K562 (cell line): ENCODE results near the gene F12. TPM values are rescaled to one million over a fixed set of nuclear protein-coding genes. Genes with fewer than 3 reads are reported as not detected.
A peak's percentile ranks its signal among the peaks of the same experiment; 100 is the strongest.

Experiments
- ATAC-seq: fragments of 200-7000 bp; cut with Tn5 transposase; 3 replicates; pipeline ENCODE4 v1.9.1; 2020; ENCODE audit warnings: moderate library complexity
- BruUV-seq: library from RNA; stranded (reverse); fragments of 400-500 nt; replicated peaks from 2 replicates; lab custom pipeline; 2021; lab: Mats Ljungman, UMichigan
- CTCF ChIA-PET: fragments of 300-600 bp; formaldehyde crosslinking; extraction: SDS; loops from one replicate; lab custom pipeline; 2021; ENCODE audit warnings: low intra/inter-chr PET ratio; lab: Yijun Ruan, JAX
- POLR2A ChIA-PET: fragments of 300-600, 350-650 bp; sonication (Branson Sonifier 250); formaldehyde crosslinking; extraction: SDS; loops from one replicate; lab custom pipeline; 2021; ENCODE audit warnings: antibody characterized with exemption, inconsistent platforms; lab: Yijun Ruan, JAX
- DNase-seq, 4 experiments: peaks; one replicate each; pipeline versions ENCODE4 v3.0.0 to v3.0.0-alpha.2; 2011 to 2018; ENCODE audit warnings: low spot score in 3 of 4, mixed read lengths in 3 of 4; ENCODE audit errors: extremely low read depth in 1 of 4
- FAIRE-seq: peaks from 2 replicates; lab custom pipeline; 2011; peaks lifted over from hg19 to GRCh38; lab: Jason Lieb, UNC
- H2AFZ ChIP-seq: 2 replicates; pipeline ENCODE4 v1.6.0; 2011; ENCODE audit warnings: low read depth, low read length, control low read depth, inconsistent platforms
- H3K27ac ChIP-seq: fragments of 200-600 bp; 3 replicates; pipeline ENCODE4 v1.8.0; 2011; ENCODE audit warnings: low read depth, mild to moderate bottlenecking, control low read depth, inconsistent platforms, low read length, moderate library complexity, mixed read lengths; ENCODE audit errors: extremely low read depth
- H3K27me3 ChIP-seq, 2 experiments: fragments of 300-600 bp in 1 of 2; 2 replicates in 1 of 2; 3 replicates in 1 of 2; pipeline versions ENCODE4 v1.6.0 to v1.8.0; 2011; ENCODE audit warnings: inconsistent platforms in 2 of 2, low read length in 2 of 2, mild to moderate bottlenecking in 1 of 2, mixed read lengths in 1 of 2, moderate library complexity in 1 of 2; ENCODE audit not compliant: control insufficient read depth in 2 of 2, insufficient read depth in 2 of 2
- H3K36me3 ChIP-seq: fragments of 300-600 bp; 3 replicates; pipeline ENCODE4 v1.8.0; 2011; ENCODE audit warnings: mild to moderate bottlenecking, low read length, inconsistent platforms; ENCODE audit not compliant: control insufficient read depth, insufficient read depth
- H3K4me1 ChIP-seq, 2 experiments: fragments of 200-600 bp in 1 of 2; replicated peaks in 1 of 2; 2 replicates in 1 of 2; 3 replicates in 1 of 2; pipeline versions ENCODE4 v1.5.1 to v1.8.0; 2011; ENCODE audit warnings: inconsistent platforms in 2 of 2, low read length in 2 of 2, mild to moderate bottlenecking in 1 of 2, mixed read lengths in 1 of 2, moderate library complexity in 1 of 2; ENCODE audit not compliant: control insufficient read depth in 2 of 2, insufficient read depth in 2 of 2
- H3K4me2 ChIP-seq: 2 replicates; pipeline ENCODE4 v1.6.1; 2011; ENCODE audit warnings: low read length, control low read depth, inconsistent platforms, mixed read lengths; ENCODE audit not compliant: insufficient read depth
- H3K4me3 ChIP-seq: fragments of 200-600 bp; sonication (generic), shearing (Covaris generic); 2 replicates; pipeline ENCODE4 v1.5.1; 2016; ENCODE audit warnings: control low read depth, inconsistent platforms
- H3K79me2 ChIP-seq: fragments of 200-600 bp; 3 replicates; pipeline ENCODE4 v1.8.0; 2011; ENCODE audit warnings: low read length, inconsistent platforms; ENCODE audit not compliant: control insufficient read depth, insufficient read depth
- H3K9ac ChIP-seq, 2 experiments: 2 replicates each; pipeline versions ENCODE4 v1.6.0 to v1.6.1; 2011; ENCODE audit warnings: low read depth in 2 of 2, low read length in 2 of 2, control low read depth in 1 of 2, inconsistent platforms in 1 of 2, mild to moderate bottlenecking in 1 of 2, mixed read lengths in 1 of 2; ENCODE audit not compliant: insufficient read depth in 1 of 2
- H3K9me1 ChIP-seq: one replicate; pipeline ENCODE4 v1.6.0; 2011; ENCODE audit warnings: inconsistent platforms, mild to moderate bottlenecking, low read length, moderate library complexity; ENCODE audit not compliant: control insufficient read depth, insufficient read depth
- H3K9me3 ChIP-seq: replicated peaks from 2 replicates; pipeline ENCODE4 v1.5.1; 2011; ENCODE audit warnings: low read depth, low read length, inconsistent platforms; ENCODE audit not compliant: control insufficient read depth, insufficient read depth
- H4K20me1 ChIP-seq: replicated peaks from 2 replicates; pipeline ENCODE4 v1.6.1; 2011; ENCODE audit warnings: low read length, inconsistent platforms, mixed read lengths; ENCODE audit not compliant: control insufficient read depth, insufficient read depth
- ADNP ChIP-seq: fragments of 200-800 bp; sonication (Bioruptor generic); IDR thresholded peaks from 2 replicates; pipeline ENCODE4 v1.6.1; 2016; ENCODE audit warnings: missing genetic modification characterization, missing compliant biosample characterization
- CTBP1 ChIP-seq: fragments of 450-650 bp; IDR thresholded peaks from 2 replicates; pipeline ENCODE4 v1.6.1; 2016; ENCODE audit warnings: borderline replicate concordance
- FOXJ3 ChIP-seq: sonication (generic); formaldehyde crosslinking; IDR thresholded peaks from 2 replicates; pipeline ENCODE4 v1.4.0; 2020; ENCODE audit warnings: mild to moderate bottlenecking, missing genetic modification reagents
- HMGN3 ChIP-seq: IDR thresholded peaks from 2 replicates; pipeline ENCODE4 v1.6.1; 2011; ENCODE audit warnings: borderline replicate concordance, low read depth, mild to moderate bottlenecking, mixed read lengths, low read length; ENCODE audit not compliant: insufficient read length; ENCODE audit errors: extremely low read depth
- KAT7 ChIP-seq: sonication (generic); formaldehyde crosslinking; IDR thresholded peaks from 2 replicates; pipeline ENCODE4 v1.8.0; 2022; ENCODE audit warnings: missing genetic modification reagents, mild to moderate bottlenecking, borderline replicate concordance
- MEF2A ChIP-seq: IDR thresholded peaks from 2 replicates; pipeline ENCODE4 v1.6.1; 2011; ENCODE audit warnings: low read depth, mild to moderate bottlenecking, low read length, moderate library complexity; ENCODE audit not compliant: control insufficient read depth
- MYNN ChIP-seq, 2 experiments: sonication (generic); formaldehyde crosslinking in 1 of 2; IDR thresholded peaks; 2 replicates each; pipeline versions ENCODE4 v1.5.0 to v1.6.1; 2016 to 2020; ENCODE audit warnings: antibody characterized with exemption in 1 of 2, missing genetic modification reagents in 1 of 2
- POLR2A ChIP-seq: fragments of 450-650 bp; conservative IDR thresholded peaks from 2 replicates; pipeline ENCODE4 v1.6.1; 2016
- POLR2AphosphoS2 ChIP-seq: IDR thresholded peaks from 2 replicates; pipeline ENCODE4 v1.6.1; 2012; ENCODE audit warnings: low read length, improper control_type of control experiment
- POLR2B ChIP-seq: fragments of 450-650 bp; IDR thresholded peaks from 2 replicates; pipeline ENCODE4 v1.6.1; 2018; ENCODE audit warnings: low read depth; ENCODE audit not compliant: partially characterized antibody
- POLR2G ChIP-seq: fragments of 200-400 bp; formaldehyde crosslinking; IDR thresholded peaks from 2 replicates; pipeline ENCODE4 v1.6.1; 2017; ENCODE audit warnings: low read depth, mild to moderate bottlenecking, antibody characterized with exemption, low read length, moderate library complexity
- RBFOX2 ChIP-seq: fragments of 200-400 bp; formaldehyde crosslinking; IDR thresholded peaks from 2 replicates; pipeline ENCODE4 v1.6.1; 2017; ENCODE audit warnings: low read depth, mild to moderate bottlenecking, low read length, moderate library complexity
- SUPT5H ChIP-seq: fragments of 450-650 bp; IDR thresholded peaks from 2 replicates; pipeline ENCODE4 v1.6.1; 2016
- ZNF280A ChIP-seq: fragments of 450-650 bp; IDR thresholded peaks from 2 replicates; pipeline ENCODE4 v1.6.1; 2018; ENCODE audit warnings: mild to moderate bottlenecking, low read depth; ENCODE audit not compliant: partially characterized antibody
- WGBS: fragments of 100-300 bp; shearing (Covaris generic); methylation state at CpG from one replicate; pipeline ENCODE4 v1.1.6; 2016; ENCODE audit warnings: low coverage, mixed read lengths; ENCODE audit not compliant: insufficient coverage; ENCODE audit errors: missing lambda C conversion rate; 5-methylcytosine and 5-hydroxymethylcytosine counted together
- in situ Hi-C: fragments of 300-500 bp; cut with MboI; formaldehyde crosslinking; loops from 4 replicates; pipeline ENCODE4 v1.15.0; 2018; ENCODE audit warnings: inconsistent platforms, mixed read lengths
- intact Hi-C: fragments of 100-400 bp; cut with micrococcal nuclease; formaldehyde crosslinking; loops from 2 replicates; pipeline ENCODE4 v1.14.2; 2022
- polyA plus RNA-seq, 8 experiments: library from polyadenylated mRNA; depleted of rRNA in 4 of 8; stranded (reverse) in 5 of 8; unstranded in 3 of 8; fragments of >200 nt; fragmentation: Nextera tagmentation in 2 of 8; fragmentation: Illumina TruSeq in 1 of 8; extraction: Ambion mirVana in 2 of 8; extraction: Trizol in 1 of 8; gene quantifications; 2 replicates each; pipeline versions ENCODE4 v1.2.1 to v1.2.3, GENCODE V29; 2011 to 2014; ENCODE audit warnings: inconsistent platforms in 1 of 8, missing spikeins in 1 of 8
- total RNA-seq, 7 experiments: library from RNA; depleted of rRNA in 6 of 7; stranded (reverse); fragments of >200 nt in 6 of 7; fragmentation: Illumina TruSeq in 2 of 7; extraction: Trizol in 2 of 7; gene quantifications; 2 replicates each; pipeline versions ENCODE4 v1.2.1 to v1.2.3, GENCODE V29; 2011 to 2021; ENCODE audit warnings: low replicate concordance in 1 of 7

F12 gene
- total and polyA plus RNA-seq, 9 of the 15 experiments (the other 6 are each of a cell fraction or from before 2014, with no cell fraction given): 0.59 to 18.3 (median 3.6) TPM

- H3K27ac ChIP-seq: no peak overlapping the region
- DNase-seq: no peak
- POLR2A ChIA-PET: interaction anchor here (0.6 to 11.8 kb wide), 4 partner anchors 10 to 79 kb away, joined by 3 to 210 read pairs (median 4); partner anchors contain the start of gene GRK6
These were observed 32.9 kb upstream of the F12 start for GRCh38 chr5:177442066-177442826.

More at GRCh38 chr5:177442066-177442826, 32.9 kb upstream of the F12 start:
- CTCF ChIA-PET: no interaction called here
- BruUV-seq: no TSS peak
- no peaks in the 10 kb centered on the region for H3K9me3 ChIP-seq
- peak; percentile 16; the same call in 1 of the 2 replicates for TF ChIP-seq MYNN (IDR thresholded peaks at IDR 0.05)
- TF ChIP-seq MYNN (CRISPR knock-in tag; IDR thresholded peaks at IDR 0.05): no peak
- peak; percentile 13 for TF ChIP-seq POLR2B
- peak; percentile 19 for TF ChIP-seq HMGN3
- TF ChIP-seq KAT7 (CRISPR knock-in tag): no peak
- TF ChIP-seq POLR2AphosphoS2: 0 out of 2 replicates have a peak, but pooled peaks have one; percentile 28
- no peak for TF ChIP-seq ADNP (tag)
- TF ChIP-seq ZNF280A: no peak
- TF ChIP-seq RBFOX2: peak; percentile 56
- peak; percentile 25; the same call in 1 of the 2 replicates for TF ChIP-seq SUPT5H
- peak; percentile 71 for TF ChIP-seq POLR2G
- no peak for TF ChIP-seq FOXJ3
- TF ChIP-seq POLR2A: 0 out of 2 replicates have a peak, but pooled peaks have one; percentile 29
- TF ChIP-seq MEF2A: no peak
- no peak for TF ChIP-seq CTBP1
- in situ Hi-C loops (no loop called here), intact Hi-C loops (no loop called here)
- peaks cover 3% of the 10 kb centered on the region for H3K9me1 ChIP-seq
- no peak overlapping the region for H3K4me2 ChIP-seq
- FAIRE-seq (no peak), ATAC-seq (no peak)
- 84% methylated on average over 14 of the region's 20 CpGs for WGBS
- peak overlapping the region in 1 of 2 experiments; percentile 51; a peak in 1 of 4 replicates for H3K9ac ChIP-seq
- H2AFZ ChIP-seq: no peak overlapping the region
- peaks cover 29% of the 10 kb centered on the region; the same call in 1 of the 2 replicates for H4K20me1 ChIP-seq
- no peaks in the 10 kb centered on the region for H3K79me2 ChIP-seq
- H3K27me3 ChIP-seq: no peaks in the 10 kb centered on the region
- peaks cover 19 to 54% of the 10 kb centered on the region in 2 experiments for H3K4me1 ChIP-seq
- H3K4me3 ChIP-seq: no peak overlapping the region
- H3K36me3 ChIP-seq: peaks cover 57% of the 10 kb centered on the region; the same call in 2 of the 3 replicates
